Tibial nerve (tissue), 4 donors: ENCODE measurements around the gene TOP2B. TPM values are rescaled to one million over a fixed set of nuclear protein-coding genes. Genes with fewer than 3 reads are reported as not detected.

Experiments used
- DNase-seq, 2 donors: peaks; one replicate each; pipeline ENCODE4 v3.0.0-alpha.2; 2019; ENCODE audit warnings: low spot score in 2 of 2
- H3K27ac ChIP-seq, 4 donors: fragments of 200-600 bp; sonication (generic) in 3 of 4; one replicate each; pipeline ENCODE4 v1.5.1; 2017 to 2019; ENCODE audit warnings: mild to moderate bottlenecking in 1 of 4
- H3K27me3 ChIP-seq, 2 donors: fragments of 200-600 bp; sonication (generic) in 1 of 2; one replicate each; pipeline versions ENCODE4 v1.5.1 to v1.6.0; 2017 to 2019
- H3K36me3 ChIP-seq, 3 donors: fragments of 200-600 bp; sonication (generic); one replicate each; pipeline ENCODE4 v1.5.1; 2018 to 2019
- H3K4me1 ChIP-seq, 4 donors: fragments of 200-600 bp; sonication (generic) in 3 of 4; one replicate each; pipeline ENCODE4 v1.5.1; 2017 to 2019
- H3K4me3 ChIP-seq, 4 donors: fragments of 200-600 bp; sonication (generic) in 3 of 4; one replicate each; pipeline ENCODE4 v1.5.1; 2017 to 2019; ENCODE audit warnings: mild to moderate bottlenecking in 1 of 4, moderate library complexity in 1 of 4
- H3K9me3 ChIP-seq, 4 donors: fragments of 200-600 bp; sonication (generic) in 3 of 4; one replicate each; pipeline ENCODE4 v1.5.1; 2017 to 2019
- EP300 ChIP-seq, 2 donors: sonication (generic); formaldehyde crosslinking; IDR thresholded peaks; one replicate each; pipeline ENCODE4 v1.6.1; 2017; ENCODE audit warnings: antibody characterized with exemption in 2 of 2, mild to moderate bottlenecking in 1 of 2
- POLR2A ChIP-seq, 2 donors: fragments of 450-650 bp; IDR thresholded peaks; one replicate each; pipeline ENCODE4 v1.6.1; 2017; ENCODE audit warnings: antibody characterized with exemption in 2 of 2, mild to moderate bottlenecking in 2 of 2, moderate library complexity in 2 of 2
- WGBS, 2 donors: methylation state at CpG; one replicate each; pipeline ENCODE4 v1.1.5; 2018; 5-methylcytosine and 5-hydroxymethylcytosine counted together
- total RNA-seq, 4 donors: library from RNA; depleted of rRNA; stranded (reverse); fragments of >200 nt; gene quantifications; one replicate each; pipeline ENCODE4 v1.1.0, GENCODE V29; 2016
- TF ChIP-seq, protein P1 (sequence below), 5 experiments: fragments of 200-600 bp in 3 of 5; fragments of 450-650 bp in 2 of 5; sonication (generic) in 3 of 5; IDR thresholded peaks; one replicate each; pipeline ENCODE4 v1.5.1; 2016 to 2019; ENCODE audit warnings: antibody characterized with exemption in 5 of 5, mild to moderate bottlenecking in 3 of 5, moderate library complexity in 2 of 5

Gene TOP2B
- total RNA-seq, 4 donors from 2014 or later, result 85.3 to 121 (median 99.3) TPM

DNA sequence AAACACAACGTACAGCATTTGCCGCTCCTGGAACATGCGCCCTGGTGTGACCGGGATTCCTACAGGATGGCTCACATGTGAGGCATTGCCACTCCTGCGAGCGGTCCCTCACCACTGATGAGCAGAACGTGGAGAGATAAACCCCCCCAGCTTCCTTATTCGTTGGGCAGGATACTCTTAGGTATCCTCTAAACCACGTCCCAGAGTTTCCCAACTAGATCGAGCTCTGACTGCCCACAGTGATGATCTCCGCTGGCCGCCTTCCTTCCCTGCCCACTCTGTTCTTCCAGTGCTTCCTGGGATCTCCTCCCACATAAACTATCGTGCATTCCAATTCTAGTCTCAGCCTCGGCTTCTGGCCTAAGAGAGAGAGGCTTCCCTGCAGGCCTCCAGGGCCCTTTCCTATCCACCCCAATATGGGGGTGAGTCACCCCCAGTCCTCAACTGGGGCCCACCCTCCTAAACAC, 91.8 kb downstream of the TOP2B start:
- DNase-seq, result no peak
- H3K36me3 ChIP-seq, result peaks cover 0 to 55% (median 0%) of the 10 kb centered on the region in 3 donors
- H3K9me3 ChIP-seq, result no peaks in the 10 kb centered on the region
- H3K27ac ChIP-seq, result peak overlapping the region in 2 of 4 donors; percentile 22 to 56
- H3K27me3 ChIP-seq, result no peaks in the 10 kb centered on the region
- peaks cover 0 to 11% (median 0%) of the 10 kb centered on the region in 4 donors for H3K4me1 ChIP-seq
- no peak overlapping the region for H3K4me3 ChIP-seq
- TF ChIP-seq EP300 (IDR thresholded peaks at IDR 0.05) (no peak), POLR2A (IDR thresholded peaks at IDR 0.05) (no peak)
- TF ChIP-seq, protein P1, sequence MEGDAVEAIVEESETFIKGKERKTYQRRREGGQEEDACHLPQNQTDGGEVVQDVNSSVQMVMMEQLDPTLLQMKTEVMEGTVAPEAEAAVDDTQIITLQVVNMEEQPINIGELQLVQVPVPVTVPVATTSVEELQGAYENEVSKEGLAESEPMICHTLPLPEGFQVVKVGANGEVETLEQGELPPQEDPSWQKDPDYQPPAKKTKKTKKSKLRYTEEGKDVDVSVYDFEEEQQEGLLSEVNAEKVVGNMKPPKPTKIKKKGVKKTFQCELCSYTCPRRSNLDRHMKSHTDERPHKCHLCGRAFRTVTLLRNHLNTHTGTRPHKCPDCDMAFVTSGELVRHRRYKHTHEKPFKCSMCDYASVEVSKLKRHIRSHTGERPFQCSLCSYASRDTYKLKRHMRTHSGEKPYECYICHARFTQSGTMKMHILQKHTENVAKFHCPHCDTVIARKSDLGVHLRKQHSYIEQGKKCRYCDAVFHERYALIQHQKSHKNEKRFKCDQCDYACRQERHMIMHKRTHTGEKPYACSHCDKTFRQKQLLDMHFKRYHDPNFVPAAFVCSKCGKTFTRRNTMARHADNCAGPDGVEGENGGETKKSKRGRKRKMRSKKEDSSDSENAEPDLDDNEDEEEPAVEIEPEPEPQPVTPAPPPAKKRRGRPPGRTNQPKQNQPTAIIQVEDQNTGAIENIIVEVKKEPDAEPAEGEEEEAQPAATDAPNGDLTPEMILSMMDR (IDR thresholded peaks at IDR 0.05), result no peak
- 59 to 67% methylated on average over 14 of the region's 14 CpGs for WGBS, 2 donors

DNA sequence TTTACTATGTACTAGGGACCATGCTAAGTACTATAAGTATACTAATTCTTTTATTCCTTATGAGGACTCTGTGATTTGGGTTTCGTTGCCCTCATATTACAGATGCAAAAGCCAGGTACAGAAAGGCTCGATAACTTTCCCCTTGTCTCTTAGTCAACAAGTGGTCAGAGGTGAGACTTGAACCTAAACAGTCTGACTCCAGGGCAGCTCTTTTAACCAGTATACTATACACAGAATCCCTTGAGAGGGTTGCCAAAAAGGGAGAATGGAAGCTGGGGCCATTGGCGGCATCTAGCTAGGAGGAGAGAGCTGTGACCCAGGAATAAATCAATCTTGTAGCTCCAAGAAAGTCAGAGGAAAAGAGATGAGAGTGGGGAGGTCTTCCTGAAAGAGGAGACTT, 92.4 kb downstream of the TOP2B start:
- Histone ChIP-seq H3K4me3 (no peak overlapping the region), H3K4me1 (peaks cover 0 to 11% (median 0%) of the 10 kb centered on the region in 4 donors), H3K27ac (no peak overlapping the region), H3K9me3 (no peaks in the 10 kb centered on the region), H3K36me3 (peaks cover 0 to 51% (median 0%) of the 10 kb centered on the region in 3 donors), H3K27me3 (no peaks in the 10 kb centered on the region)
- TF ChIP-seq, protein P1 (IDR thresholded peaks at IDR 0.05), result no peak
- TF ChIP-seq POLR2A (IDR thresholded peaks at IDR 0.05), result no peak
- no peak for TF ChIP-seq EP300 (IDR thresholded peaks at IDR 0.05)
- DNase-seq, result no peak
- 94 to 96% methylated on average over 3 of the region's 3 CpGs for WGBS, 2 donors

- no peaks in the 10 kb centered on the region for H3K9me3 ChIP-seq
- 86 to 91% methylated on average over 6 of the region's 6 CpGs for WGBS, 2 donors
- peaks cover 0 to 48% (median 0%) of the 10 kb centered on the region in 3 donors for H3K36me3 ChIP-seq
- H3K4me1 ChIP-seq, result peaks cover 0 to 11% (median 0%) of the 10 kb centered on the region in 4 donors
- H3K27me3 ChIP-seq, result no peaks in the 10 kb centered on the region
- TF ChIP-seq POLR2A (IDR thresholded peaks at IDR 0.05) (no peak), EP300 (IDR thresholded peaks at IDR 0.05) (no peak)
- TF ChIP-seq, protein P1 (IDR thresholded peaks at IDR 0.05), result no peak
- no peak overlapping the region for H3K4me3 ChIP-seq
- H3K27ac ChIP-seq, result no peak overlapping the region
- DNase-seq, result no peak
Measured at GRCh38 chr3:25571285-25571684, 93.4 kb downstream of the TOP2B start.

GRCh38 chr3:25568525-25569078, 96.1 kb downstream of the TOP2B start:
- no peak overlapping the region for H3K4me3 ChIP-seq
- H3K27ac ChIP-seq, result no peak overlapping the region
- H3K27me3 ChIP-seq, result no peaks in the 10 kb centered on the region
- H3K4me1 ChIP-seq, result peaks cover 0 to 9% (median 0%) of the 10 kb centered on the region in 4 donors
- peaks cover 0 to 25% (median 0%) of the 10 kb centered on the region in 3 donors for H3K36me3 ChIP-seq
- 85 to 87% methylated on average over 10 of the region's 10 CpGs for WGBS, 2 donors
- TF ChIP-seq POLR2A (IDR thresholded peaks at IDR 0.05), result no peak
- TF ChIP-seq, protein P1 (IDR thresholded peaks at IDR 0.05), result no peak
- TF ChIP-seq EP300 (IDR thresholded peaks at IDR 0.05), result no peak
- DNase-seq, result no peak
- H3K9me3 ChIP-seq, result no peaks in the 10 kb centered on the region

DNA sequence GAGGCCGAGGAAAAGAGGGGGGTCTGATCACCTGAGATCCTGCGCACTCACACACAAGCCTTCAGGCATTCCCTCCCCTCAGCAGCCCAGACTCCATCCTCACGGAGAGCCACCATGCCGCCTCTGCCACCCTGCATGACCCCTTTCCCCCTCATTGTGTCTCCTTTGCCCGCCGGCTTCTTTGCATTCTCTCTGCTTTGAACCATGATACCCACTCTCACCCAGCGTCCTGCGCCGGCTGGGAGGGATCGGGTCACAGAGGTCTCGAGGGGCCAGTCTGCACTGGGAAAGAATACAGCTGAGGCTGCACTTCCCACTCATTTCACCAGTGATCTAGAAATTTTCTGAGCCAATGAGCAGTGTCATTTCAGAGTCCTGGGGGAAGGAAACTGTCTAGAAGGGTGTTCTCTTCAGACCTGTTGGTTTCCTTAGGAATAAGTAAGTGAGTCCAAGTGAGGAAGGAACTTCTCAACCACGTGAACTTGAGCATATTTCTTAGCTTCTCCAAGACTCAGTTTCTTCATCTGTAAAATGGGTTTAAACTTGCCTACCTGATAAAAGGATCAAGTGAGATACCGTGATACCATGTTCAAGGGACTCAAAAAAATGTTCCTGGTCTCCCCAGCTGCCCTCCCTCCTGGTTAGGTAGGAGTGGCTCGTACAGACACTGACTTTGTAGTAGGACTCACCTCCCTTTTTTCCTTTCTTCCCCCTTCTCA, 96.7 kb downstream of the TOP2B start:
- no peak overlapping the region for H3K4me3 ChIP-seq
- no peak overlapping the region for H3K27ac ChIP-seq
- peaks cover 0 to 25% (median 0%) of the 10 kb centered on the region in 3 donors for H3K36me3 ChIP-seq
- TF ChIP-seq, protein P1 (IDR thresholded peaks at IDR 0.05), result no peak
- no peak for TF ChIP-seq POLR2A (IDR thresholded peaks at IDR 0.05)
- no peak for TF ChIP-seq EP300 (IDR thresholded peaks at IDR 0.05)
- no peaks in the 10 kb centered on the region for H3K9me3 ChIP-seq
- H3K27me3 ChIP-seq, result no peaks in the 10 kb centered on the region
- DNase-seq, result no peak
- H3K4me1 ChIP-seq, result peaks cover 0 to 3% (median 0%) of the 10 kb centered on the region in 4 donors
- WGBS, 2 donors, result 79 to 84% methylated on average over 14 of the region's 14 CpGs
